Nephron (organoid): ENCODE data around the gene SAMD8.

Experiments used
- H3K27ac Mint-ChIP-seq, 3 experiments: 2 replicates each; pipeline ENCODE4 v1.8.0; 2020; ENCODE audit warnings: mixed read lengths in 3 of 3, mild to moderate bottlenecking in 2 of 3, moderate library complexity in 1 of 3
- H3K27me3 Mint-ChIP-seq: 2 replicates; pipeline ENCODE4 v1.8.0; 2021; ENCODE audit warnings: low read depth, mild to moderate bottlenecking, moderate library complexity, mixed read lengths
- H3K36me3 Mint-ChIP-seq: 2 replicates; pipeline ENCODE4 v1.8.0; 2020; ENCODE audit warnings: low read depth, mixed read lengths
- H3K4me1 Mint-ChIP-seq: 2 replicates; pipeline ENCODE4 v1.8.0; 2020; ENCODE audit warnings: mixed read lengths
- H3K4me3 Mint-ChIP-seq, 3 experiments: 2 replicates each; pipeline ENCODE4 v1.8.0; 2020; ENCODE audit warnings: mild to moderate bottlenecking in 3 of 3, mixed read lengths in 3 of 3, moderate library complexity in 2 of 3
- H3K9me3 Mint-ChIP-seq: 2 replicates; pipeline ENCODE4 v1.8.0; 2020; ENCODE audit warnings: mixed read lengths
- TF ChIP-seq, protein P1 (sequence below), 3 experiments: fragments of 200-600 bp; sonication (generic); IDR thresholded peaks; one replicate each; pipeline ENCODE4 v1.5.0; 2021; ENCODE audit warnings: antibody characterized with exemption in 3 of 3; ENCODE audit not compliant: unreplicated experiment in 3 of 3

Gene SAMD8

DNA sequence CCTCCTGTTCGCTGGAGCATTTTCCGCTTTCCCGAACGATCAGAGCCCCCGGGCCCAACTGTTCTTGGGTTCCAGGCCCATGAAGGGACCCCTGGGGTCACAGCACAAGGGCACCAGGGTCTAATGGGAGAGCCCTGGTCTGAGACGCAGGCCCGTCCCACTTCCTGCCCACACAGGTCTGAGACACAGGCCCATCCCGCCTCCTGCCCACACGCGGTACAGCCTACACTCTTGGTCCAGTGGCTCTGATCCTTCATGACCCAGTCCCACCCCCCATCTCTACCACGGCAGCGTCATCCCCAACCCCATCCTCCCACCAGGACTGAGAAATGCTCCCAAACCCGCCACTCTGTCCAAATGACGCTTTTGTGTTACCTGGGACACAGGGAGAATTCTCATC lies 38.7 kb upstream of the SAMD8 start:
- Mint-ChIP-seq H3K9me3 (no peaks in the 10 kb centered on the region), H3K27ac (no peak overlapping the region), H3K27me3 (peaks cover 14% of the 10 kb centered on the region), H3K36me3 (no peaks in the 10 kb centered on the region), H3K4me1 (peaks cover 26% of the 10 kb centered on the region), H3K4me3 (no peak overlapping the region)
- TF ChIP-seq, protein P1, sequence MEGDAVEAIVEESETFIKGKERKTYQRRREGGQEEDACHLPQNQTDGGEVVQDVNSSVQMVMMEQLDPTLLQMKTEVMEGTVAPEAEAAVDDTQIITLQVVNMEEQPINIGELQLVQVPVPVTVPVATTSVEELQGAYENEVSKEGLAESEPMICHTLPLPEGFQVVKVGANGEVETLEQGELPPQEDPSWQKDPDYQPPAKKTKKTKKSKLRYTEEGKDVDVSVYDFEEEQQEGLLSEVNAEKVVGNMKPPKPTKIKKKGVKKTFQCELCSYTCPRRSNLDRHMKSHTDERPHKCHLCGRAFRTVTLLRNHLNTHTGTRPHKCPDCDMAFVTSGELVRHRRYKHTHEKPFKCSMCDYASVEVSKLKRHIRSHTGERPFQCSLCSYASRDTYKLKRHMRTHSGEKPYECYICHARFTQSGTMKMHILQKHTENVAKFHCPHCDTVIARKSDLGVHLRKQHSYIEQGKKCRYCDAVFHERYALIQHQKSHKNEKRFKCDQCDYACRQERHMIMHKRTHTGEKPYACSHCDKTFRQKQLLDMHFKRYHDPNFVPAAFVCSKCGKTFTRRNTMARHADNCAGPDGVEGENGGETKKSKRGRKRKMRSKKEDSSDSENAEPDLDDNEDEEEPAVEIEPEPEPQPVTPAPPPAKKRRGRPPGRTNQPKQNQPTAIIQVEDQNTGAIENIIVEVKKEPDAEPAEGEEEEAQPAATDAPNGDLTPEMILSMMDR (IDR thresholded peaks at IDR 0.05; ENCODE audit: unreplicated experiment in 3 of 3), result no peak

DNA sequence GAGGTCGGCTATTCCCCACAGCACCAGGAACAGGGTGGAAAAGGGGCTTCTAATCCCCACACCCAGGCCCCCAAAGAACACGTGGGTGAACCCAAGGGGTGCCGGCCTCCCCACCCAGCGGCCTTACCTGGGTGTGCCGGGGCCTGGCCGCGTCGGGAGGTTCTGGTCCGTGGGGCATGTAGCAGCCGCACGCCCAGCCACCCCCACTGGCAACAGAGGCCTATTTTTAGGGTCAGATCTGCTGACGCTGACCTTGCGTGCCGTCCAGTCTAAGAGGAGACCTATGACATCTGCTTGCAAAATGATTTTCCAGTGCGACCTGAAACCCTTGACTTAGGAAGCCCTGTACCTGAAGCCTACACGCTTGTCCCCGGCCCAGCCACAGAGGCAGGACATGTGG lies 38.0 kb upstream of the SAMD8 start:
- H3K4me1 Mint-ChIP-seq, result peaks cover 23% of the 10 kb centered on the region
- H3K27me3 Mint-ChIP-seq, result peaks cover 14% of the 10 kb centered on the region
- no peaks in the 10 kb centered on the region for H3K9me3 Mint-ChIP-seq
- H3K36me3 Mint-ChIP-seq, result no peaks in the 10 kb centered on the region
- TF ChIP-seq, protein P1 (IDR thresholded peaks at IDR 0.05; ENCODE audit: unreplicated experiment in 3 of 3), result no peak
- H3K4me3 Mint-ChIP-seq, result no peak overlapping the region
- H3K27ac Mint-ChIP-seq, result no peak overlapping the region

DNA sequence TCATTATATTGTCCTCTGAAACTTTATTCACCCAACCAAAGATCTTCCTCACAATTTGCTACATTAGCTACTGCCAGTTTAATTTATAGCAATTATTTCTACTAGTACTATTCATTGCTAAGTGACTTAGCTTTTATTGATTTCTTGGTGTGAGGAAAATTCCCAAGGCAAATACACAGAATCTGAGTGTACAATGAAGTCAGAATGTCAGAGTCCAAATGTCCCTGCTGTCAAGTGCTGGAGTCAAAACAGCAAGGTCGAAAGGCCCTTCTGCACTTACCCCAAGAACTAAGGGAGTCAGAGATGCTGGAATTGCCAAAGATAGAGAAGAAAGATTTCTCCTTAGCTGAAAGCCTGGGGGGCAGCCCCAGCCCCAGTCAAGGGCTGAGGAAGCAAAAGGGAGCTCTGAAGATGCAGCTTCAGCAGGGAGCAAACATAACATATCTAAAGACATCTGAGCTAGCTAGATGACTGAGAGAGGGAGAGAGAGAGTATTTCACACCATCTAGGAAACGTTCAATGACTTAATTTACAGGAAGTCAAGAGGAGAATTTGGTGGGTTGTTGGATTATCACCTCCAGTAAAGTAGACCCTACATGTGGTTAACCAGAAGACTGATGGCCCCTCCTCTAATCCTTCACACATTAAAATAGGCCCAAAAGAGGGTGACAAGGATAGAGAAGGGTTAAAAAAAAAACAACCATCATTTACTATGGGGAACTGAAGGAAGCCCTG lies 36.6 kb upstream of the SAMD8 start:
- H3K36me3 Mint-ChIP-seq, result no peaks in the 10 kb centered on the region
- H3K27me3 Mint-ChIP-seq, result peaks cover 14% of the 10 kb centered on the region
- no peak overlapping the region for H3K4me3 Mint-ChIP-seq
- TF ChIP-seq, protein P1 (IDR thresholded peaks at IDR 0.05; ENCODE audit: unreplicated experiment in 3 of 3), result no peak
- H3K9me3 Mint-ChIP-seq, result no peaks in the 10 kb centered on the region
- peak overlapping the region in 1 of 3 experiments; percentile 1 for H3K27ac Mint-ChIP-seq
- peaks cover 20% of the 10 kb centered on the region for H3K4me1 Mint-ChIP-seq

DNA sequence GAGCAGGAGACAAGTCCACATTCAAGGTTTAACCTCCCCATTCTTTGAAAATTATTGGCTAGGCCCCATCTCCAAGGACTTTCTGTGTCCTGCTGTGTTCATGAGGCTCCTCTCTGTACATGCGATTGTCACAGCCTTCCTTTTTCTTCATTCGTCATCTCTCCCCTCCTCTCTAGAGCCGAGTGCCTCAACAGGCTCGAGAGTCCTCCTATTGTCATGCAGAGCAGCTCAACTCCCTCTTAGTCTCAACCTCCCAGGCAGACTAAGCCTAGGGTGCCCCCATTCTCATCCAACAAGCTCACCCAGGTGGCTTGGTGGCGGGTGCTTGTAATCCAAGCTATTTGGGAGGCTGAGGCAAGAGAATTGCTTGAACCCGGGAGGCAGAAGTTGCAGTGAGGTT lies 35.1 kb upstream of the SAMD8 start:
- peaks cover 10% of the 10 kb centered on the region for H3K4me1 Mint-ChIP-seq
- H3K9me3 Mint-ChIP-seq, result no peaks in the 10 kb centered on the region
- no peaks in the 10 kb centered on the region for H3K36me3 Mint-ChIP-seq
- no peak overlapping the region for H3K4me3 Mint-ChIP-seq
- peaks cover 6% of the 10 kb centered on the region for H3K27me3 Mint-ChIP-seq
- TF ChIP-seq, protein P1 (IDR thresholded peaks at IDR 0.05; ENCODE audit: unreplicated experiment in 3 of 3), result no peak
- H3K27ac Mint-ChIP-seq, result peak overlapping the region in 1 of 3 experiments; percentile 15

DNA sequence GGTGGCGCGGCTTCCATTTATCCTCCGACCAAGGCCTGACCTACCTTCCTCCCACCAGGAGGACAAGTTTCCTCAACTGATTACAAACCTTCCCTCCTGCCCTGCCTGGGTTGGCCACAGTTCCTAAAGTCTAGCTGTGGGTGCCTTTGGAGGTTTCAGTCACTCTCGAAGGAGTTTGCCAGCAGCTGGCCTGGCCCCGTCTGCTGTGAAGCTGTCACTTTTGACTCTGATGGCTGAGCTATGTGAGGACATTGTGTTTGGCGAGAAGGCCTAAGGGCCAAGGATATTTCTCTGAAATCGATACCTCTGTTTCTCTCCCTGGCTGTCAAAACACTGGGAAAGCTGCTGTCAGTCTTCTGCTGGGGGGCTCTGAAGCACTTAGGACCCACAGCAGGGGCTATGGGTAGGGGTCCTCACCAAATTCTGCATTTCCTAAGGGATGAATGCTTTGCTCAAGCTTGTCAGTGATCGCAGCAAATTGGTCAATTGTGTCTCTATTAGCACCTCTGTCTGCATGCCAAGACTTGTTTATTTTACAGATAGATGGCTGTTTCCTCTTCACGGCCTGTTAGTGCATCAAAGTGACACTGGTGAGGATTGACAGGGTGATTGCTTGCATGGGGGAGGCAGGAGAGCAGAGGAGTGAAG lies 31.9 kb upstream of the SAMD8 start:
- peaks cover 6% of the 10 kb centered on the region for H3K4me1 Mint-ChIP-seq
- no peak overlapping the region for H3K27ac Mint-ChIP-seq
- H3K9me3 Mint-ChIP-seq, result no peaks in the 10 kb centered on the region
- H3K4me3 Mint-ChIP-seq, result no peak overlapping the region
- peaks cover 3% of the 10 kb centered on the region for H3K27me3 Mint-ChIP-seq
- TF ChIP-seq, protein P1 (IDR thresholded peaks at IDR 0.05; ENCODE audit: unreplicated experiment in 3 of 3), result no peak
- H3K36me3 Mint-ChIP-seq, result no peaks in the 10 kb centered on the region

DNA sequence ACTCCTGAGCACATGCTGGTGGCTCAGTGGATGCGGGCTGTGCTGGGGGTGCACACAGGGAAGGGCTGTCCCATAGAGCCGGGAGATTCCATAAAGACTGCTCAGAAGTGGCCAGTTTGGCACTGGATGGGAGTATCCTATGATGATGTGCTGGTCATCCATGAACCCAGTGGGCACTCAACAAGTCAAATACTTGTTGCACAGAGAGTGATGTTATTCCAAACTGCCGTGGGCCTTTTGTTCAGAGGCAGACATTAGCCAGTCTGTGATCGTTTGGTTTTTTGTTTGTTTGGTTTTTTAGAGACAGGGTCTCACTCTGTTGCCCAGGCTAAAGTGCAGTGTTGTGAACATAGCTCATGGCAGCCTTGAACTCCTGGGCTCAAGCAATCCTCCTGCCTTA lies 30.9 kb upstream of the SAMD8 start:
- TF ChIP-seq, protein P1 (IDR thresholded peaks at IDR 0.05; ENCODE audit: unreplicated experiment in 3 of 3), result no peak
- H3K4me1 Mint-ChIP-seq, result peaks cover 6% of the 10 kb centered on the region
- no peaks in the 10 kb centered on the region for H3K9me3 Mint-ChIP-seq
- H3K36me3 Mint-ChIP-seq, result no peaks in the 10 kb centered on the region
- H3K4me3 Mint-ChIP-seq, result no peak overlapping the region
- H3K27ac Mint-ChIP-seq, result no peak overlapping the region
- H3K27me3 Mint-ChIP-seq, result peaks cover 3% of the 10 kb centered on the region
